Endothelial cell of umbilical vein (primary cell): Measurements from ENCODE around the gene SLC7A10. TPM values are rescaled to one million over a fixed set of nuclear protein-coding genes. Genes with fewer than 3 reads are reported as not detected.
A peak's percentile ranks its signal among the peaks of the same experiment; 100 is the strongest.

Source experiments
- BruUV-seq: library from RNA; stranded (reverse); fragments of 400-500 nt; replicated peaks from 2 replicates; lab custom pipeline; 2021; lab: Mats Ljungman, UMichigan
- CTCF ChIA-PET: fragments of 300-600, 350-600 bp; sonication (Branson Sonifier 250); formaldehyde crosslinking; loops from one replicate; lab custom pipeline; 2021; ENCODE audit warnings: antibody characterized with exemption, inconsistent platforms; lab: Charles Lee
- POLR2A ChIA-PET: fragments of 300-600, 350-600 bp; sonication (Branson Sonifier 250); formaldehyde crosslinking; loops from one replicate; lab custom pipeline; 2021; ENCODE audit warnings: antibody characterized with exemption, inconsistent platforms; lab: Charles Lee
- DNase-seq: peaks from one replicate; pipeline ENCODE4 v3.0.0-alpha.2; 2011; ENCODE audit warnings: low read depth, low spot score
- FAIRE-seq: peaks from 2 replicates; lab custom pipeline; 2011; peaks lifted over from hg19 to GRCh38; lab: Jason Lieb, UNC
- H2AFZ ChIP-seq: 2 replicates; pipeline ENCODE4 v1.6.0; 2012; ENCODE audit warnings: low read depth, low read length, control low read depth, inconsistent platforms
- H3K27ac ChIP-seq: 2 replicates; pipeline ENCODE4 v1.5.1; 2011; ENCODE audit warnings: low read depth, mild to moderate bottlenecking, control low read depth, low read length, moderate library complexity; ENCODE audit not compliant: insufficient read depth
- H3K27me3 ChIP-seq, 2 experiments: 2 replicates each; pipeline versions ENCODE4 v1.6.0 to v1.6.1; 2011; ENCODE audit warnings: low read length in 2 of 2, mixed read lengths in 1 of 2; ENCODE audit not compliant: control insufficient read depth in 2 of 2, insufficient read depth in 2 of 2
- H3K36me3 ChIP-seq, 2 experiments: 2 replicates in 1 of 2; 3 replicates in 1 of 2; pipeline ENCODE4 v1.5.1; 2011; ENCODE audit warnings: low read length in 2 of 2, mild to moderate bottlenecking in 1 of 2, moderate library complexity in 1 of 2; ENCODE audit not compliant: control insufficient read depth in 2 of 2, insufficient read depth in 2 of 2; ENCODE audit errors: extremely low read depth in 1 of 2
- H3K4me1 ChIP-seq: 3 replicates; pipeline ENCODE4 v1.5.1; 2011; ENCODE audit warnings: mild to moderate bottlenecking, low read length; ENCODE audit not compliant: control insufficient read depth, insufficient read depth; ENCODE audit errors: extremely low read depth
- H3K4me2 ChIP-seq: 2 replicates; pipeline ENCODE4 v1.6.1; 2011; ENCODE audit warnings: low read length, control low read depth, mixed read lengths; ENCODE audit not compliant: insufficient read depth
- H3K4me3 ChIP-seq, 3 experiments: fragments of 200-600 bp in 1 of 3; sonication (generic), shearing (Covaris generic) in 1 of 3; replicated peaks in 1 of 3; 2 replicates each; pipeline ENCODE4 v1.5.1; 2011 to 2016; ENCODE audit warnings: control low read depth in 3 of 3, low read length in 3 of 3, mild to moderate bottlenecking in 2 of 3, inconsistent platforms in 1 of 3, low read depth in 1 of 3, moderate library complexity in 1 of 3; ENCODE audit not compliant: insufficient read depth in 1 of 3
- H3K79me2 ChIP-seq: 2 replicates; pipeline ENCODE4 v1.6.0; 2012; ENCODE audit warnings: low read length, inconsistent platforms; ENCODE audit not compliant: control insufficient read depth, insufficient read depth
- H3K9ac ChIP-seq: replicated peaks from 2 replicates; pipeline ENCODE3; 2011; ENCODE audit warnings: low read length, control low read depth; ENCODE audit not compliant: insufficient read depth; ENCODE audit errors: extremely low read depth
- H3K9me1 ChIP-seq: replicated peaks from 3 replicates; pipeline ENCODE4 v1.6.0; 2011; ENCODE audit warnings: mild to moderate bottlenecking, low read length; ENCODE audit not compliant: control insufficient read depth, insufficient read depth; ENCODE audit errors: extremely low read depth
- H3K9me3 ChIP-seq: replicated peaks from 2 replicates; pipeline ENCODE4 v1.5.1; 2012; ENCODE audit warnings: low read length, inconsistent platforms; ENCODE audit not compliant: control insufficient read depth, insufficient read depth
- H4K20me1 ChIP-seq: replicated peaks from 2 replicates; pipeline ENCODE3; 2011; ENCODE audit warnings: mild to moderate bottlenecking, low read length; ENCODE audit not compliant: control insufficient read depth, insufficient read depth; ENCODE audit errors: extremely low read depth
- EZH2 ChIP-seq: IDR thresholded peaks from 2 replicates; pipeline ENCODE4 v1.6.1; 2012; ENCODE audit warnings: borderline replicate concordance, low read depth, mild to moderate bottlenecking, moderate library complexity, low read length, inconsistent platforms; ENCODE audit not compliant: severe bottlenecking
- FOS ChIP-seq: IDR thresholded peaks from 2 replicates; pipeline ENCODE4 v1.6.1; 2011; ENCODE audit warnings: mild to moderate bottlenecking, low read length, moderate library complexity, borderline replicate concordance; ENCODE audit not compliant: insufficient read depth
- GATA2 ChIP-seq: IDR thresholded peaks from 2 replicates; pipeline ENCODE4 v1.7.0; 2011; ENCODE audit warnings: low read depth, mild to moderate bottlenecking, moderate library complexity, mixed read lengths, low read length; ENCODE audit not compliant: insufficient read length, insufficient read depth
- JUN ChIP-seq: IDR thresholded peaks from 2 replicates; pipeline ENCODE4 v1.6.1; 2011; ENCODE audit warnings: borderline replicate concordance, low read depth; ENCODE audit not compliant: insufficient read length, insufficient read depth
- MAX ChIP-seq: IDR thresholded peaks from 2 replicates; pipeline ENCODE4 v1.6.1; 2011; ENCODE audit not compliant: insufficient read depth, insufficient read length
- MYC ChIP-seq: IDR thresholded peaks from one replicate; pipeline ENCODE4 v1.6.1; 2011; ENCODE audit warnings: mild to moderate bottlenecking, low read depth, low read length
- POLR2A ChIP-seq: IDR thresholded peaks from 2 replicates; pipeline ENCODE4 v1.6.1; 2012; ENCODE audit warnings: low read depth, mild to moderate bottlenecking, control low read depth, low read length
- POLR2AphosphoS5 ChIP-seq: IDR thresholded peaks from 2 replicates; pipeline ENCODE4 v1.6.1; 2012; ENCODE audit warnings: low read depth, mild to moderate bottlenecking, control low read depth, low read length, moderate library complexity; ENCODE audit not compliant: insufficient read depth
- dilution Hi-C: fragments of 300-500 bp; cut with MboI; formaldehyde crosslinking; loops from one replicate; pipeline ENCODE4 v1.15.0; 2019; ENCODE audit warnings: low sequenced_read_pairs; ENCODE audit not compliant: extremely low pct_ligation_motif_present
- intact Hi-C: fragments of 100-400 bp; cut with micrococcal nuclease; formaldehyde crosslinking; loops from one replicate; pipeline ENCODE4 v1.10.0; 2022
- polyA plus RNA-seq, 4 experiments: library from polyadenylated mRNA; depleted of rRNA in 3 of 4; stranded (reverse) in 3 of 4; unstranded in 1 of 4; fragments of >200 nt; gene quantifications; 2 replicates each; pipeline versions ENCODE4 v1.2.1 to v1.2.3, GENCODE V29; 2011 to 2012; ENCODE audit warnings: missing spikeins in 1 of 4
- total RNA-seq: library from RNA; stranded (reverse); gene quantifications from 2 replicates; pipeline ENCODE4 v1.2.3, GENCODE V29; 2021
- TF ChIP-seq, protein P1 (sequence below), 2 donors: IDR thresholded peaks; 1 replicate in 1 of 2; 2 replicates in 1 of 2; pipeline ENCODE4 v1.5.1; 2011; ENCODE audit warnings: low read length in 2 of 2, mild to moderate bottlenecking in 2 of 2, moderate library complexity in 2 of 2, control low read depth in 1 of 2, inconsistent platforms in 1 of 2, low read depth in 1 of 2; ENCODE audit not compliant: insufficient read depth in 1 of 2; ENCODE audit errors: extremely low read depth in 1 of 2

SLC7A10 gene
- total and polyA plus RNA-seq, 2 donors (not counting 3 experiments of a cell fraction or from before 2014, with no cell fraction given): not detected

GRCh38 chr19:33194532-33194885, 31.1 kb downstream of the SLC7A10 start:
- DNase-seq: no peak
- Histone ChIP-seq H3K9ac (peak overlapping the region; percentile 55), H4K20me1 (no peaks in the 10 kb centered on the region), H3K27ac (no peak overlapping the region), H3K4me1 (peaks cover 3% of the 10 kb centered on the region), H3K4me2 (no peak overlapping the region), H3K4me3 (peak overlapping the region; percentile 19 to 51 (median 39)), H3K27me3 (peaks cover 2 to 4% of the 10 kb centered on the region in 2 experiments), H3K9me3 (no peaks in the 10 kb centered on the region), H3K9me1 (no peaks in the 10 kb centered on the region), H3K79me2 (no peaks in the 10 kb centered on the region), H3K36me3 (no peaks in the 10 kb centered on the region), H2AFZ (peak overlapping the region; percentile 67)
- POLR2A ChIA-PET: no interaction called here
- TF ChIP-seq POLR2AphosphoS5: no peak
- TF ChIP-seq POLR2A: no peak
- no peak for TF ChIP-seq MYC
- TF ChIP-seq JUN: no peak
- TF ChIP-seq FOS: no peak
- TF ChIP-seq, protein P1, sequence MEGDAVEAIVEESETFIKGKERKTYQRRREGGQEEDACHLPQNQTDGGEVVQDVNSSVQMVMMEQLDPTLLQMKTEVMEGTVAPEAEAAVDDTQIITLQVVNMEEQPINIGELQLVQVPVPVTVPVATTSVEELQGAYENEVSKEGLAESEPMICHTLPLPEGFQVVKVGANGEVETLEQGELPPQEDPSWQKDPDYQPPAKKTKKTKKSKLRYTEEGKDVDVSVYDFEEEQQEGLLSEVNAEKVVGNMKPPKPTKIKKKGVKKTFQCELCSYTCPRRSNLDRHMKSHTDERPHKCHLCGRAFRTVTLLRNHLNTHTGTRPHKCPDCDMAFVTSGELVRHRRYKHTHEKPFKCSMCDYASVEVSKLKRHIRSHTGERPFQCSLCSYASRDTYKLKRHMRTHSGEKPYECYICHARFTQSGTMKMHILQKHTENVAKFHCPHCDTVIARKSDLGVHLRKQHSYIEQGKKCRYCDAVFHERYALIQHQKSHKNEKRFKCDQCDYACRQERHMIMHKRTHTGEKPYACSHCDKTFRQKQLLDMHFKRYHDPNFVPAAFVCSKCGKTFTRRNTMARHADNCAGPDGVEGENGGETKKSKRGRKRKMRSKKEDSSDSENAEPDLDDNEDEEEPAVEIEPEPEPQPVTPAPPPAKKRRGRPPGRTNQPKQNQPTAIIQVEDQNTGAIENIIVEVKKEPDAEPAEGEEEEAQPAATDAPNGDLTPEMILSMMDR (IDR thresholded peaks at IDR 0.05; ENCODE audit: extremely low read depth in 1 of 2, insufficient read depth in 1 of 2, low read depth in 1 of 2, low read length in 2 of 2): no peak
- no peak for TF ChIP-seq GATA2
- TF ChIP-seq EZH2: no peak
- TF ChIP-seq MAX: no peak
- no TSS peak for BruUV-seq
- dilution Hi-C loops (no loop called here), intact Hi-C loops (loop anchor here (2.0 kb wide), 1 partner anchor 18 kb away; no protein-coding TSS in a partner anchor)
- CTCF ChIA-PET: interaction anchor here (5.2 kb wide), 1 partner anchor 10 kb away, joined by 43 read pairs; no protein-coding TSS in a partner anchor
- FAIRE-seq: no peak
